Liver (tissue), 3 donors: ENCODE results near the gene HYOU1.

Experiments
- EGR1 ChIP-seq, 2 donors: IDR thresholded peaks; 2 replicates each; pipeline ENCODE4 v1.6.1; 2016 to 2018; ENCODE audit warnings: antibody characterized with exemption in 2 of 2, low read depth in 2 of 2
- GABPA ChIP-seq, 2 donors: IDR thresholded peaks in 1 of 2; conservative IDR thresholded peaks in 1 of 2; 2 replicates each; pipeline ENCODE4 v1.6.1; 2016; ENCODE audit warnings: antibody characterized with exemption in 2 of 2, mild to moderate bottlenecking in 1 of 2, moderate library complexity in 1 of 2
- MAX ChIP-seq: IDR thresholded peaks from 2 replicates; pipeline ENCODE4 v1.6.1; 2016; ENCODE audit warnings: antibody characterized with exemption
- RAD21 ChIP-seq, 2 donors: IDR thresholded peaks; 2 replicates each; pipeline ENCODE4 v1.6.1; 2016; ENCODE audit warnings: antibody characterized with exemption in 2 of 2, mild to moderate bottlenecking in 2 of 2
- RXRA ChIP-seq, 2 donors: IDR thresholded peaks; 2 replicates each; pipeline ENCODE4 v1.6.1; 2017 to 2018; ENCODE audit warnings: antibody characterized with exemption in 2 of 2, mild to moderate bottlenecking in 1 of 2
- SP1 ChIP-seq: IDR thresholded peaks from 2 replicates; pipeline ENCODE4 v1.6.1; 2018; ENCODE audit warnings: antibody characterized with exemption, mild to moderate bottlenecking
- TAF1 ChIP-seq: conservative IDR thresholded peaks from 2 replicates; pipeline ENCODE4 v1.6.1; 2016; ENCODE audit warnings: antibody characterized with exemption, mild to moderate bottlenecking
- YY1 ChIP-seq: IDR thresholded peaks from 2 replicates; pipeline ENCODE4 v1.6.1; 2016; ENCODE audit warnings: antibody characterized with exemption, mild to moderate bottlenecking
- TF ChIP-seq, protein P1 (sequence below): fragments of 150-350 bp; IDR thresholded peaks from 2 replicates; pipeline ENCODE4 v1.5.1; 2017; ENCODE audit warnings: improper control_type of control experiment, low read depth, low read length; ENCODE audit not compliant: missing input control
- TF ChIP-seq, protein P2 (sequence below): IDR thresholded peaks from 2 replicates; pipeline ENCODE4 v1.6.1; 2016; ENCODE audit warnings: antibody characterized with exemption, mild to moderate bottlenecking
- TF ChIP-seq, protein P3 (sequence below): IDR thresholded peaks from 2 replicates; pipeline ENCODE4 v1.6.1; 2016; ENCODE audit warnings: antibody characterized with exemption
- TF ChIP-seq, protein P4 (sequence below): IDR thresholded peaks from 2 replicates; pipeline ENCODE4 v1.6.1; 2016; ENCODE audit warnings: antibody characterized with exemption
- donor health status: healthy.
- donor health status: healthy.

- TF ChIP-seq, protein P1, sequence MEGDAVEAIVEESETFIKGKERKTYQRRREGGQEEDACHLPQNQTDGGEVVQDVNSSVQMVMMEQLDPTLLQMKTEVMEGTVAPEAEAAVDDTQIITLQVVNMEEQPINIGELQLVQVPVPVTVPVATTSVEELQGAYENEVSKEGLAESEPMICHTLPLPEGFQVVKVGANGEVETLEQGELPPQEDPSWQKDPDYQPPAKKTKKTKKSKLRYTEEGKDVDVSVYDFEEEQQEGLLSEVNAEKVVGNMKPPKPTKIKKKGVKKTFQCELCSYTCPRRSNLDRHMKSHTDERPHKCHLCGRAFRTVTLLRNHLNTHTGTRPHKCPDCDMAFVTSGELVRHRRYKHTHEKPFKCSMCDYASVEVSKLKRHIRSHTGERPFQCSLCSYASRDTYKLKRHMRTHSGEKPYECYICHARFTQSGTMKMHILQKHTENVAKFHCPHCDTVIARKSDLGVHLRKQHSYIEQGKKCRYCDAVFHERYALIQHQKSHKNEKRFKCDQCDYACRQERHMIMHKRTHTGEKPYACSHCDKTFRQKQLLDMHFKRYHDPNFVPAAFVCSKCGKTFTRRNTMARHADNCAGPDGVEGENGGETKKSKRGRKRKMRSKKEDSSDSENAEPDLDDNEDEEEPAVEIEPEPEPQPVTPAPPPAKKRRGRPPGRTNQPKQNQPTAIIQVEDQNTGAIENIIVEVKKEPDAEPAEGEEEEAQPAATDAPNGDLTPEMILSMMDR = no peak
- TF ChIP-seq YY1 = no peak
- TF ChIP-seq RXRA (IDR thresholded peaks at IDR 0.05) = no peak
- TF ChIP-seq, protein P2, sequence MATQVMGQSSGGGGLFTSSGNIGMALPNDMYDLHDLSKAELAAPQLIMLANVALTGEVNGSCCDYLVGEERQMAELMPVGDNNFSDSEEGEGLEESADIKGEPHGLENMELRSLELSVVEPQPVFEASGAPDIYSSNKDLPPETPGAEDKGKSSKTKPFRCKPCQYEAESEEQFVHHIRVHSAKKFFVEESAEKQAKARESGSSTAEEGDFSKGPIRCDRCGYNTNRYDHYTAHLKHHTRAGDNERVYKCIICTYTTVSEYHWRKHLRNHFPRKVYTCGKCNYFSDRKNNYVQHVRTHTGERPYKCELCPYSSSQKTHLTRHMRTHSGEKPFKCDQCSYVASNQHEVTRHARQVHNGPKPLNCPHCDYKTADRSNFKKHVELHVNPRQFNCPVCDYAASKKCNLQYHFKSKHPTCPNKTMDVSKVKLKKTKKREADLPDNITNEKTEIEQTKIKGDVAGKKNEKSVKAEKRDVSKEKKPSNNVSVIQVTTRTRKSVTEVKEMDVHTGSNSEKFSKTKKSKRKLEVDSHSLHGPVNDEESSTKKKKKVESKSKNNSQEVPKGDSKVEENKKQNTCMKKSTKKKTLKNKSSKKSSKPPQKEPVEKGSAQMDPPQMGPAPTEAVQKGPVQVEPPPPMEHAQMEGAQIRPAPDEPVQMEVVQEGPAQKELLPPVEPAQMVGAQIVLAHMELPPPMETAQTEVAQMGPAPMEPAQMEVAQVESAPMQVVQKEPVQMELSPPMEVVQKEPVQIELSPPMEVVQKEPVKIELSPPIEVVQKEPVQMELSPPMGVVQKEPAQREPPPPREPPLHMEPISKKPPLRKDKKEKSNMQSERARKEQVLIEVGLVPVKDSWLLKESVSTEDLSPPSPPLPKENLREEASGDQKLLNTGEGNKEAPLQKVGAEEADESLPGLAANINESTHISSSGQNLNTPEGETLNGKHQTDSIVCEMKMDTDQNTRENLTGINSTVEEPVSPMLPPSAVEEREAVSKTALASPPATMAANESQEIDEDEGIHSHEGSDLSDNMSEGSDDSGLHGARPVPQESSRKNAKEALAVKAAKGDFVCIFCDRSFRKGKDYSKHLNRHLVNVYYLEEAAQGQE = no peak
- TF ChIP-seq, protein P3, sequence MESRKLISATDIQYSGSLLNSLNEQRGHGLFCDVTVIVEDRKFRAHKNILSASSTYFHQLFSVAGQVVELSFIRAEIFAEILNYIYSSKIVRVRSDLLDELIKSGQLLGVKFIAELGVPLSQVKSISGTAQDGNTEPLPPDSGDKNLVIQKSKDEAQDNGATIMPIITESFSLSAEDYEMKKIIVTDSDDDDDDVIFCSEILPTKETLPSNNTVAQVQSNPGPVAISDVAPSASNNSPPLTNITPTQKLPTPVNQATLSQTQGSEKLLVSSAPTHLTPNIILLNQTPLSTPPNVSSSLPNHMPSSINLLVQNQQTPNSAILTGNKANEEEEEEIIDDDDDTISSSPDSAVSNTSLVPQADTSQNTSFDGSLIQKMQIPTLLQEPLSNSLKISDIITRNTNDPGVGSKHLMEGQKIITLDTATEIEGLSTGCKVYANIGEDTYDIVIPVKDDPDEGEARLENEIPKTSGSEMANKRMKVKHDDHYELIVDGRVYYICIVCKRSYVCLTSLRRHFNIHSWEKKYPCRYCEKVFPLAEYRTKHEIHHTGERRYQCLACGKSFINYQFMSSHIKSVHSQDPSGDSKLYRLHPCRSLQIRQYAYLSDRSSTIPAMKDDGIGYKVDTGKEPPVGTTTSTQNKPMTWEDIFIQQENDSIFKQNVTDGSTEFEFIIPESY = no peak
- no peak for TF ChIP-seq RAD21 (IDR thresholded peaks at IDR 0.05)
- TF ChIP-seq TAF1 = no peak
- no peak for TF ChIP-seq EGR1 (IDR thresholded peaks at IDR 0.05; ENCODE audit: low read depth in 2 of 2)
- no peak for TF ChIP-seq GABPA (IDR thresholded peaks at IDR 0.05 in 1 of 2, conservative IDR thresholded peaks at IDR 0.05 in 1 of 2)
- TF ChIP-seq MAX = no peak
- TF ChIP-seq, protein P4, sequence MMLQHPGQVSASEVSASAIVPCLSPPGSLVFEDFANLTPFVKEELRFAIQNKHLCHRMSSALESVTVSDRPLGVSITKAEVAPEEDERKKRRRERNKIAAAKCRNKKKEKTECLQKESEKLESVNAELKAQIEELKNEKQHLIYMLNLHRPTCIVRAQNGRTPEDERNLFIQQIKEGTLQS = no peak
- TF ChIP-seq SP1 = no peak
These were observed 8.4 kb downstream of the HYOU1 start for GRCh38 chr11:119048644-119049043.
